ENCODE results near the gene TTLL12. TPM values are rescaled to one million over a fixed set of nuclear protein-coding genes. Genes with fewer than 3 reads are reported as not detected.

TTLL12 gene
- total RNA-seq, 1 experiment from 2014 or later = 63.4 TPM

- no peak for DNase-seq
- intact Hi-C loops (cut with micrococcal nuclease; ENCODE audit: unreplicated experiment) = no loop called here
- no peak overlapping the region for H3K4me3 Mint-ChIP-seq (ENCODE audit: low read depth, unreplicated experiment)
- CTCF ChIA-PET = no interaction called here
- H3K27me3 Mint-ChIP-seq (ENCODE audit: unreplicated experiment) = no peaks in the 10 kb centered on the region
- peaks cover 17% of the 10 kb centered on the region for H3K4me1 Mint-ChIP-seq (ENCODE audit: low read depth, unreplicated experiment)
- no peak for TF ChIP-seq CTCF (IDR thresholded peaks at IDR 0.05; ENCODE audit: unreplicated experiment)
- peaks cover 49% of the 10 kb centered on the region for H3K36me3 Mint-ChIP-seq (ENCODE audit: insufficient read depth, unreplicated experiment)
- H3K27ac Mint-ChIP-seq (ENCODE audit: unreplicated experiment) = no peak overlapping the region
- no peaks in the 10 kb centered on the region for H3K9me3 Mint-ChIP-seq (ENCODE audit: low read depth, unreplicated experiment)
- BruUV-seq (replicated peaks) = no TSS peak
Observed at GRCh38 chr22:43154887-43155536, 31.9 kb downstream of the TTLL12 start.

- Mint-ChIP-seq H3K27ac (ENCODE audit: unreplicated experiment) (no peak overlapping the region), H3K27me3 (ENCODE audit: unreplicated experiment) (no peaks in the 10 kb centered on the region), H3K36me3 (ENCODE audit: insufficient read depth, unreplicated experiment) (peaks cover 44% of the 10 kb centered on the region), H3K9me3 (ENCODE audit: low read depth, unreplicated experiment) (no peaks in the 10 kb centered on the region), H3K4me1 (ENCODE audit: low read depth, unreplicated experiment) (peaks cover 16% of the 10 kb centered on the region), H3K4me3 (ENCODE audit: low read depth, unreplicated experiment) (no peak overlapping the region)
- TSS peak; percentile 40 for BruUV-seq (replicated peaks)
- CTCF ChIA-PET = interaction anchor here (0.7 kb wide), 2 partner anchors 64 to 220 kb away, joined by 3 to 4 read pairs; no protein-coding TSS in a partner anchor
- DNase-seq = no peak
- intact Hi-C loops (cut with micrococcal nuclease; ENCODE audit: unreplicated experiment) = no loop called here
- TF ChIP-seq CTCF (IDR thresholded peaks at IDR 0.05; ENCODE audit: unreplicated experiment) = no peak
Observed at GRCh38 chr22:43153899-43154298, 33.0 kb downstream of the TTLL12 start.

DNA sequence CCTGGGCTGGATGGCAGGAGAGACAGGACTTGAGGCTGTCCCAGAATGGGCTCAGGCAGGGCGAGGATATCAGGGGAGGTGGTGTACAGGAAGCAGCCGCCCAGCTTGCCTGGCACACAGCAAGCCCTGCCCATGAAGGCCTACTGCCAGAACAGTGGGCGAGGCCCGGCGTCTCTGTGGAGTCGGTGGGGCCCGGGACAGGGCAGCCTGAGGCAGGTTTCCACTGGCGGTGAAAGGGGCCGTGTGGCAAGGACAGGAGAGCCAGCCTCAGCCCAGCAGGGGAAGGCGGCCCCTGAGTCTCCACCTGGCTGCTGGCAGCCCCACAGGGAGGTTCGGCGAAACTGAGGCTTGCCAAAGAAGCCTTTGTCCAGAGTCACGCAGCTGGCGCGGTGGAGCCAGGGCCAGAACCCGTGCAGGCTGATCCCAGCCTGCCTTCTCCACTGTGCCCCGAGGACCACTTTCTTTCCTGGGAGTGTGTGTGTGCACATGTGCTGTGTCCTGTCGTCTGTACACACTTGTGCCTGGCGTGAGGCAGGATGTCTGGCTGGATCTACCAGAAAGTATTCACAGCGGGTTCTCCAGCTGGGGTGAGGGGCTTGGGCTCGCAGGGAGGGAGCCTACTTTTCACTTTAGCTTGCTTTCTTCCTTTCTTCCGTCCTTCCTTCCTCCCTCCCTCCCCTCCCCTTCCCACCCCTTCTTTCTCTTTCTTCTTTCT is 34.4 kb downstream of the TTLL12 start:
- Mint-ChIP-seq H3K9me3 (ENCODE audit: low read depth, unreplicated experiment) (no peaks in the 10 kb centered on the region), H3K4me3 (ENCODE audit: low read depth, unreplicated experiment) (peak overlapping the region; percentile 69), H3K36me3 (ENCODE audit: insufficient read depth, unreplicated experiment) (peaks cover 33% of the 10 kb centered on the region), H3K27me3 (ENCODE audit: unreplicated experiment) (no peaks in the 10 kb centered on the region), H3K4me1 (ENCODE audit: low read depth, unreplicated experiment) (peaks cover 8% of the 10 kb centered on the region), H3K27ac (ENCODE audit: unreplicated experiment) (peak overlapping the region; percentile 43)
- no peak for TF ChIP-seq CTCF (IDR thresholded peaks at IDR 0.05; ENCODE audit: unreplicated experiment)
- CTCF ChIA-PET = interaction anchor here (0.6 to 0.9 kb wide), 3 partner anchors 275 to 464 kb away, joined by 3 to 14 read pairs (median 3); no protein-coding TSS in a partner anchor
- intact Hi-C loops (cut with micrococcal nuclease; ENCODE audit: unreplicated experiment) = no loop called here
- BruUV-seq (replicated peaks) = no TSS peak
- peak; percentile 70 for DNase-seq

DNA sequence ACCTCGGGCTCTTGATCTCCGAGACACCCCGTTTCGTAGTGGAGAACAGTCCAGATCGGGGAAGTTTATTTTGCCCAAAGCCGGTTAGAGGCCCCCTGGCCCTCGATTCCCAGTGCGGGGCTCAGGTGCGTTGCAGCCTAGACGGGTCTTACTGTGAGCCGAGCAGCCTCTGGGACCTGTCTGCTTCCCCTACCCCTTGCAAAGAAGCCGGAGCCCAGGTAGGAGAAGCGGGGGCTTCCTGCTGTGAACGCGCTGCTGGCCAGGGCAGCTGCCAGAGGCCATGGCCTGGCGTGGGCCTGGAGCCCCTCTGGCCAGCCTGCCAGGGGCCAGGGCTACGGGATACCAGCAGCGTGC is 35.0 kb downstream of the TTLL12 start:
- no peak for DNase-seq
- Mint-ChIP-seq H3K9me3 (ENCODE audit: low read depth, unreplicated experiment) (no peaks in the 10 kb centered on the region), H3K4me1 (ENCODE audit: low read depth, unreplicated experiment) (peaks cover 8% of the 10 kb centered on the region), H3K36me3 (ENCODE audit: insufficient read depth, unreplicated experiment) (peaks cover 33% of the 10 kb centered on the region), H3K4me3 (ENCODE audit: low read depth, unreplicated experiment) (peak overlapping the region; percentile 69), H3K27ac (ENCODE audit: unreplicated experiment) (peak overlapping the region; percentile 43), H3K27me3 (ENCODE audit: unreplicated experiment) (no peaks in the 10 kb centered on the region)
- CTCF ChIA-PET = no interaction called here
- intact Hi-C loops (cut with micrococcal nuclease; ENCODE audit: unreplicated experiment) = no loop called here
- TF ChIP-seq CTCF (IDR thresholded peaks at IDR 0.05; ENCODE audit: unreplicated experiment) = no peak
- BruUV-seq (replicated peaks) = no TSS peak

Data from Calu3 (cell line).